ENCODE data around the gene KIF3A.

KIF3A gene

GRCh38 chr5:132736853-132737833, at the start of gene KIF3A:
Gene KIF3A, minus strand, starts transcription at chr5:132737546. Its CDS starts 127 bp downstream, at chr5:132737419.
- in situ Hi-C loops (cut with MboI; ENCODE audit: low sequenced_read_pairs): no loop called here

- in situ Hi-C loops (cut with MboI; ENCODE audit: low sequenced_read_pairs): no loop called here
These were observed 49.7 kb upstream of the KIF3A start for GRCh38 chr5:132787076-132787475.

- in situ Hi-C loops (cut with MboI; ENCODE audit: low sequenced_read_pairs): no loop called here
These were observed 48.5 kb upstream of the KIF3A start for GRCh38 chr5:132785864-132786263.

GRCh38 chr5:132785365-132785764, 48.0 kb upstream of the KIF3A start:
- in situ Hi-C loops (cut with MboI; ENCODE audit: low sequenced_read_pairs): no loop called here

GRCh38 chr5:132782101-132782500, 44.8 kb upstream of the KIF3A start:
- in situ Hi-C loops (cut with MboI; ENCODE audit: low sequenced_read_pairs): no loop called here

DNA sequence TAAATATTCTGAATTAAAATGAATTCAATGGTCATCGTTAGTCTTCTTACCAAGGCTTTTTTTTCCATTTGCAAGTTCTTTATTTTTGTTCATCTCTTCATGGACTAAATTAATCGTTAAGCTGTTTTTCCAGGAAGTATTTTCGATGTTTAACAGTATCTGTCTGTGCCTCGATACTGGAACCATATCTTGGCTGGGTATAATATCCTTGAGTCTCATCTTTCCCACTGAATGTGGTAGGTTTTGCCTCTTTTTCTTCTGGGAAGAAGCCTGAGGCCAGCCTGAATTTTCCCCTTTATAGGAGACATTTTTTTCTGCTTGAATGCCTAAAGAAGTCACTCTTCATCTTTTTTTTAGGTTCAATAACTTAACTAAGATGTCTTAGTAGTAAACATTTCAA, 43.7 kb upstream of the KIF3A start:
- in situ Hi-C loops (cut with MboI; ENCODE audit: low sequenced_read_pairs): no loop called here

- in situ Hi-C loops (cut with MboI; ENCODE audit: low sequenced_read_pairs): no loop called here
These were observed 43.2 kb upstream of the KIF3A start for GRCh38 chr5:132780577-132780976.

- in situ Hi-C loops (cut with MboI; ENCODE audit: low sequenced_read_pairs): no loop called here
These were observed 42.6 kb upstream of the KIF3A start for GRCh38 chr5:132779961-132780360.

DNA sequence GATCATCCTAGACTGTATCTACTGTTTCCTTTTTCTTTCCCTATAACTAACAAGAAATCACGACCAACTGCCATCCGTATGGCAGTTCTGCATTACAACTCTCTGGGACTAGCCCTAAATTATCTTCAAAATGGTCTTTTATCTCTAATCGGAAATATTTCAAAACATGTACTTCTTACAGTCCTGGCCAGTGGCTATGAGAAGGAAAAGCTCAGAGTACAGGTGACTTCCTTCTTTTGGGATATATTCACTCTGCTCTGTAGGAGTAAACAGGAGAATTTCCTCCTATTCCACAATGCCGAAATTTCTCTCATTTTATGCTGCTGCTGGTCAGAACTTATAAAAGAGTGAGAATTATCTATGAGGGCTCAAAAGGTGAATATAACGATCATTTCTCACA, 41.5 kb upstream of the KIF3A start:
- in situ Hi-C loops (cut with MboI; ENCODE audit: low sequenced_read_pairs): no loop called here

DNA sequence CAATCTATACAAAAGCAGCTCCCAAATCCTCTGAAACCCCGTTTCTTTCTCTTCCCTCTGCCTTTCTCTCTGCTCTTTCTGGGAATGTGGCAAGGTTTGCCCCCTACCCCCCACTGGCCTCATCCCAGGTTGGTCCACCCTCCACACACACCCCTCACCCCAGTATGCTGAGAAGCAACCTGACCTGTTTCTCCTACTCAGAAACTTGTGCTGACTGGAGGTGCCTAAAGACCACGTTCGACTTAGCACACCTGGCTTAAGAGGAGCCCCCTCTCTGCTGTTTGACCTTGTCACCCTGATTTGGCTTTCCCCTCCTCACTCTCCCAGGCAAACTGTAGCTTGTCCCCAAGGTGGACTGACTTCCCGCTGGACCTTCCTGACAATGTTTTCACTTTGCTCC, 40.8 kb upstream of the KIF3A start:
- in situ Hi-C loops (cut with MboI; ENCODE audit: low sequenced_read_pairs): no loop called here

GRCh38 chr5:132777209-132778069, 40.1 kb upstream of the KIF3A start, which contains the start of gene SEPTIN8:
Gene SEPTIN8, minus strand, starts transcription at chr5:132777239. Its CDS starts 102 bp downstream, at chr5:132777137.
- in situ Hi-C loops (cut with MboI; ENCODE audit: low sequenced_read_pairs): no loop called here

- in situ Hi-C loops (cut with MboI; ENCODE audit: low sequenced_read_pairs): no loop called here
These were observed 39.5 kb upstream of the KIF3A start for GRCh38 chr5:132776938-132777208.

GRCh38 chr5:132776131-132776937, 39.0 kb upstream of the KIF3A start:
- in situ Hi-C loops (cut with MboI; ENCODE audit: low sequenced_read_pairs): no loop called here

DNA sequence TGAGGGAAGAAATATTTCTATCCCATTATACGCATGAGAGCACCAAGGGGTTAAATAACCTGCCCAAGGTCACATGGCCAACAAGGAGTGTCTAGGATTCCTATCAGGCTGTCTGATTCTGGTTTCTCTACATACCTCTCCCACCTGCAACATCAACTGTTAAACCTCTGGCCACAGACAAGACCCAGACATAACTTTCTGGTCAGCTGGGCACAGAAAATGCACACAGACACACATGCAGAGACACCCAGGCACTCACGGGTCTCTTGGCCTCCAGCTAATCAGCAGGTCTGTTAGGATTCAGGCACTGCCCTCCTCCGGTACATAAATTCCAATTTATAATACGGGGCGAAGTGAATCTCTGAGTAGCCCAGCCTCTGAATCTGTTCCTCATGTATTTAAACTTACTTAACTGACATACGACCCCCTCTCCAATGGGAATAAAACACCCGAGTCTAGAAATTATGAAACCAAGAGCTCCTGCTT, 38.2 kb upstream of the KIF3A start:
- in situ Hi-C loops (cut with MboI; ENCODE audit: low sequenced_read_pairs): no loop called here

DNA sequence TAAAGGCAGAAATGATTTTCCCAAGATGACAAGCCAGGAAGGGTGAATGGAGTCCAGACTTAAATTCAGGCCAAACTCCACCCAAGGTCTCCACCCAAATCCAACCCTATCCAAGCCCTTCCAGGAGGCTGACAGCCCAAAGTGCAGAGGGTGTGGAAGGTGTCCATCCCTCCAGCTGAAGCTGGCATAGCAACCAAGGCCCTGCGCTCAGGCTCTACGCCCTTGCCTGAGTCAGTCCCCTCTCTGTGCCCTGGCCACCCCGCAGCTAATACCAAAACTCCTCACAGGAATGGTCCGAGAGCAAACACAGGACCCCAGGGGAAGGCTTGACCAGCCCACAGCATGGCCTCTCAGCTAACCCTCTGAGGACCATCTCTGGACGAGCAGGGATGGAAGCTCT, 37.5 kb upstream of the KIF3A start:
- in situ Hi-C loops (cut with MboI; ENCODE audit: low sequenced_read_pairs): no loop called here

GRCh38 chr5:132774406-132774805, 37.1 kb upstream of the KIF3A start:
- in situ Hi-C loops (cut with MboI; ENCODE audit: low sequenced_read_pairs): no loop called here

DNA sequence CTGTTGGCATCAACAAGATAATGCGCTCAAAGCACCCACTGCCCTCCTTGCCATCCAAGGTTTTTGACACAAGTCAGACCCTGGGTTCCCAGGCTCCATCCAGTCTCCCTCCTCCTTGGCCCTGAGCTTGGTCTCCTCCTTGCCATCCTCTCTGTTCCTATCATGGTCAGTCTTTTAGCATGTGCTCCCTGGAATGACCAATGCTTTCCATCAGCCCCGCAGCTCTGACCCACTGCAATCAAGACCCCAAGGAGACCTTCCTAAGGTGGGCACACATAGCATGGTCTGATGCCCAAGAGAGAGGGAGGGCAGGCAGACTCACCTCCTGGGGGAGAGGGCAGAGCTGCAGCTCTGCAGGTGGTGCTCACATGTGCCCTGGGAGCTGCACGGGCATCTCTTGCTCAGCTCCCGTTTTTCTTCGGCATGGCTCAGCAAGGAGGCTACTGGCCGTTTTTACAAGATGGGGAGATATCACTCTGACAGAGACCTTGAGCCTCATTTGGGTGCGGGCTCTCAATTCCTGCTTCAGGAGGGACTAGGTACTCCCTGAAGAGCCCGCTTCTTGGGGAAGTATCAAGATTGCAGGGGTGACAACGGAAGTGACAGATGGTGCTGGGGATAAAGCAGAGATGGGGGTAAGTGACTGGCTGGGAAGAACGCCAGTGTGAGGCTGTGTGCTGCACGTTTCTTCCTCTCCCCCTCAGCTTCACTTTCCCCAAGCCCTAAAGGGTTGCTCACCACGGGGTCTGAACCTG, 36.4 kb upstream of the KIF3A start:
- in situ Hi-C loops (cut with MboI; ENCODE audit: low sequenced_read_pairs): no loop called here

- in situ Hi-C loops (cut with MboI; ENCODE audit: low sequenced_read_pairs): no loop called here
These were observed 35.8 kb upstream of the KIF3A start for GRCh38 chr5:132773114-132773513.

- in situ Hi-C loops (cut with MboI; ENCODE audit: low sequenced_read_pairs): no loop called here
These were observed 35.1 kb upstream of the KIF3A start for GRCh38 chr5:132772291-132773070.

Data from HL-60/S4 treated with phorbol 12-myristate 13-acetate at 8.2 ng/mL for 4 days and 3 days (cell line).